HUES64 (cell line): ENCODE measurements around the gene PPP4R3B.
"Not testable (repeated sequence)": the region's sequence is repeated elsewhere in the genome, so short reads cannot be mapped to it uniquely, and the experiment has no call there.

Source experiments
- H3K27ac ChIP-seq: 2 replicates; pipeline ENCODE4 v1.7.0; 2013; ENCODE audit warnings: low read depth, low read length, inconsistent platforms
- H3K27me3 ChIP-seq: 2 replicates; pipeline ENCODE4 v1.6.1; 2013; ENCODE audit warnings: mild to moderate bottlenecking, low read length; ENCODE audit not compliant: insufficient read depth
- H3K36me3 ChIP-seq: 2 replicates; pipeline ENCODE4 v1.6.1; 2013; ENCODE audit warnings: mild to moderate bottlenecking, low read length; ENCODE audit not compliant: insufficient read depth
- H3K4me1 ChIP-seq: 2 replicates; pipeline ENCODE4 v1.6.1; 2013; ENCODE audit warnings: mild to moderate bottlenecking, low read length, moderate library complexity; ENCODE audit not compliant: insufficient read depth
- H3K4me3 ChIP-seq: 2 replicates; pipeline ENCODE4 v1.5.1; 2013; ENCODE audit warnings: mild to moderate bottlenecking, low read length, moderate library complexity
- H3K9ac ChIP-seq: 2 replicates; pipeline ENCODE4 v1.6.1; 2013; ENCODE audit warnings: mild to moderate bottlenecking, low read depth, low read length
- H3K9me3 ChIP-seq: 2 replicates; pipeline ENCODE4 v1.6.1; 2013; ENCODE audit warnings: low read depth, low read length; ENCODE audit not compliant: insufficient read depth
- WGBS: fragments of 150-250, 120-280 bp; methylation state at CpG from one replicate; pipeline ENCODE4 v1.1.7; 2013; ENCODE audit warnings: missing lambda C conversion rate; 5-methylcytosine and 5-hydroxymethylcytosine counted together

The PPP4R3B gene

GRCh38 chr2:55555977-55556376 lies 61.4 kb downstream of the PPP4R3B start:
- peaks cover 72% of the 10 kb centered on the region for H3K36me3 ChIP-seq

GRCh38 chr2:55553321-55553720 lies 64.1 kb downstream of the PPP4R3B start:
- peaks cover 73% of the 10 kb centered on the region for H3K36me3 ChIP-seq
- no peaks in the 10 kb centered on the region for H3K27me3 ChIP-seq
- WGBS: 84% methylated on average over 1 of the region's 3 CpGs
- H3K4me3 ChIP-seq: no peak overlapping the region
- no peak overlapping the region for H3K9ac ChIP-seq
- H3K27ac ChIP-seq: no peak overlapping the region
- H3K4me1 ChIP-seq: no peaks in the 10 kb centered on the region; the same call in 1 of the 2 replicates
- no peaks in the 10 kb centered on the region for H3K9me3 ChIP-seq

More at GRCh38 chr2:55555977-55556376, 61.4 kb downstream of the PPP4R3B start:
- Histone ChIP-seq H3K9me3 (peaks cover 3% of the 10 kb centered on the region), H3K4me1 (no peaks in the 10 kb centered on the region; the same call in 1 of the 2 replicates), H3K4me3 (no peak overlapping the region), H3K9ac (no peak overlapping the region), H3K27ac (no peak overlapping the region), H3K27me3 (no peaks in the 10 kb centered on the region)

DNA sequence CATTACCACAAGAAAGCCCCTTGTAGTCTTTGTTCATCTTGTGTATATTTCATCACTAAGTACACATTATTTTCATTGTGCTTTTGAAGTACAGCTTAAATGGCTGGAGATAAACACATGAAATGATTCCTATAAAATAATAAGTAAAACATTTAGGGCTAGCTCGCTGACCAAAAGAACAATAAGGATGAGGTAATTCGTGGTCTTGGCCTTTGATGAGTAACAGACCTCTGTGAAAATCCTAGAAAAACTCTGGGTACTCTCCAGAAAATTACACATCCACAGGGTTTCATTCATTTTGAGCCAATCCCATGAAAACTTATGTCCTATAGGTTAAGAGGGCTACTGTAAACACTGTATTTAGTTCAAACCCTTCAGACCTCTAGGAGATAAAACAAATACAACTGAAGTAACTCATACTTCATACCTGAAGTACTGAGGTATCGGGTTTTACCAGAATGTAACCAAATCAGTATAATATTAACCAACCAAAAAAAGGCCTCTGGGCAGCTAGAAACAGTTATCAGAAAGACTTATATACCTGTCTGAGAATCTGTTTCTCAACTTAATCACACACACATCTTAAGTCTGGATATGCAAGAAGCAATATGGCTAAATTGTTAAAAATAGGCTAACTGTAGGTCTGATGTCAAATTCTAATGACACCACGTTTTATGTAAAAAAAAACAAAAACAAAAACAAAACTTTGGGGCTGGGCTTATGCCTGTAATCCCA lies 66.9 kb downstream of the PPP4R3B start:
- H3K4me3 ChIP-seq: no peak overlapping the region
- H3K4me1 ChIP-seq: no peaks in the 10 kb centered on the region; the same call in 1 of the 2 replicates
- 94% methylated on average over 4 of the region's 4 CpGs for WGBS
- peaks cover 60% of the 10 kb centered on the region for H3K36me3 ChIP-seq
- no peak overlapping the region for H3K9ac ChIP-seq
- H3K27ac ChIP-seq: no peak overlapping the region
- no peaks in the 10 kb centered on the region for H3K9me3 ChIP-seq
- H3K27me3 ChIP-seq: no peaks in the 10 kb centered on the region

GRCh38 chr2:55547679-55548078 lies 69.7 kb downstream of the PPP4R3B start:
- not testable (repeated sequence) for H3K27ac ChIP-seq, H3K27me3 ChIP-seq, H3K9ac ChIP-seq, H3K4me3 ChIP-seq, H3K4me1 ChIP-seq, H3K9me3 ChIP-seq
- 93% methylated on average over 8 of the region's 8 CpGs for WGBS
- peaks cover 38% of the 10 kb centered on the region for H3K36me3 ChIP-seq

DNA sequence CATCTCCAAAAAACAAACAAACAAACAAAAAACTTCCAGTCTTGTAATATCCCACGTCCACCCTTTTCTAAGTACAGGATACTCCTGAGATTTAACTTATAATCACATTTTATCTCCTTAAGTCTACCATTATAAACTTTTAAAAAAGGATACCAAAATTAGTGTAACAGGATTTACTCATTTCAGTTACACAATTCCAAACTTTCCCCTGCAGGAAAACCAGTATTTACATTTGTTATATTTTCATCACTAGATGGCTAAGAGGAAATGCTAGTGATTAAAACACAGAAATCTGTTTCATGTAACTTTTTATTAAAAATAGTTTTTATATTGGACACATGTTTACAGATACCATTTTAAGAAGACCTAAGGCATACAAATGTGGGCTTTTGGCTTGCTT lies 70.4 kb downstream of the PPP4R3B start:
- Histone ChIP-seq H3K9ac (no peak overlapping the region), H3K27ac (no peak overlapping the region), H3K9me3 (no peaks in the 10 kb centered on the region), H3K27me3 (no peaks in the 10 kb centered on the region), H3K4me1 (no peaks in the 10 kb centered on the region), H3K4me3 (no peak overlapping the region), H3K36me3 (peaks cover 34% of the 10 kb centered on the region)
- WGBS: 86% methylated on average over 1 of the region's 1 CpG

DNA sequence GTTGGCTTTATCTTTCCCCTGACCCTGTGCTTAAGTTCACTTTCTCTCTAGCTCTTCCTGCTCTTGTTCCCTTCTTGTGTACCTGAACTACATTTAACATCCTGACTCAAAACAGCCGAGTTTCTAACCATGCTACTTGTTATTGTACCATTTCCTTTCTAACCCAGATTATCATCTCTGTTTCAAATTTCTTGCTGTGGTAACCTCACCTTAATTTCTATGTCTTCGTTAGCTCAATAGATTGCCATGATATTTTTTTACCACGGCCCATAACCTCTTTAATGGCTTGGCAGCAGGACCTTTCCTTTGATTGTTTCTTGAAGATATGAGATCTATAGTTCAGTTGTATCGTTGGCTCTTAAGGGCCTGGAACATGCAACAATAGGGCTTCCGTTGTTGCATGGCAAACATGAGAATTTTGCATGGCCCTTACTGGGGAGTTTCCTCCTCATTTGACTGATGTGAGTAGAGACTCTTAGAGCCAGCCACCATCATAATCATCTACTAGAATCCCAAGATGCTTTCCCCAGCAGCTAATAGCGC lies 86.8 kb downstream of the PPP4R3B start:
- no peak overlapping the region for H3K9ac ChIP-seq
- no peaks in the 10 kb centered on the region for H3K9me3 ChIP-seq
- WGBS: 90% methylated on average over 5 of the region's 6 CpGs
- no peak overlapping the region for H3K4me3 ChIP-seq
- no peaks in the 10 kb centered on the region for H3K4me1 ChIP-seq
- no peaks in the 10 kb centered on the region for H3K27me3 ChIP-seq
- no peak overlapping the region for H3K27ac ChIP-seq
- peaks cover 24% of the 10 kb centered on the region; the same call in 1 of the 2 replicates for H3K36me3 ChIP-seq

DNA sequence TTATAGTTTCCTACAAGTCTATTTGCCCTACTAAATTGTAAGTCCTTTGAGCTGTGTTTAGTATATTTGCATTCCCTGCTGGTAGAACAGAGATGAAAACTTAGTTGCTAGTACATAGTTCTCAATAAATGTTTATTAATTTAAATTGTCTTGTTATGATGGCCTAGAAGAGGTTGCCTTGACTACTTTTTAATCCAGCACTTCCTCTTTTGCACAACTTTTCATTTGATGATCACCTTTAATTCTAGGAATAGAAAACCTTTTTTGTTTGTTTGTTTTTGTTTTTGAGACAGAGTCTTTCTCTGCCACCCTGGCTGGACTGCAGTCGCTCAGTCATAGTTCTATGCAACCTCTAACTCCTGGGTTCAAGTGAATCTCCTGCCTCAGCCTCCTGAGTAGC lies 91.2 kb downstream of the PPP4R3B start:
- WGBS: 86% methylated on average over 1 of the region's 1 CpG
- no peak overlapping the region for H3K27ac ChIP-seq
- no peak overlapping the region for H3K4me3 ChIP-seq
- peaks cover 37% of the 10 kb centered on the region; the same call in 1 of the 2 replicates for H3K36me3 ChIP-seq
- no peaks in the 10 kb centered on the region for H3K4me1 ChIP-seq
- no peak overlapping the region for H3K9ac ChIP-seq
- no peaks in the 10 kb centered on the region for H3K27me3 ChIP-seq
- no peaks in the 10 kb centered on the region for H3K9me3 ChIP-seq

- H3K4me3 ChIP-seq: no peak overlapping the region
- no peaks in the 10 kb centered on the region for H3K27me3 ChIP-seq
- peaks cover 37% of the 10 kb centered on the region; the same call in 1 of the 2 replicates for H3K36me3 ChIP-seq
- no peak overlapping the region for H3K9ac ChIP-seq
- 97% methylated on average over 5 of the region's 5 CpGs for WGBS
- H3K27ac ChIP-seq: no peak overlapping the region
- H3K9me3 ChIP-seq: no peaks in the 10 kb centered on the region
- H3K4me1 ChIP-seq: no peaks in the 10 kb centered on the region; the same call in 1 of the 2 replicates
Measured at GRCh38 chr2:55524884-55525437, 92.5 kb downstream of the PPP4R3B start.

GRCh38 chr2:55519938-55520885 lies 97.2 kb downstream of the PPP4R3B start:
- Histone ChIP-seq H3K4me3 (peak overlapping the region; percentile 90), H3K4me1 (no peaks in the 10 kb centered on the region; the same call in 1 of the 2 replicates), H3K27me3 (no peaks in the 10 kb centered on the region), H3K9ac (peak overlapping the region; percentile 64), H3K36me3 (peaks cover 14% of the 10 kb centered on the region; the same call in 1 of the 2 replicates), H3K27ac (no peak overlapping the region), H3K9me3 (no peaks in the 10 kb centered on the region)
- 21% methylated on average over 32 of the region's 35 CpGs for WGBS

GRCh38 chr2:55518841-55519165 lies 98.6 kb downstream of the PPP4R3B start:
- Histone ChIP-seq H3K9ac (peak overlapping the region; percentile 63), H3K27me3 (no peaks in the 10 kb centered on the region), H3K4me1 (no peaks in the 10 kb centered on the region; the same call in 1 of the 2 replicates), H3K36me3 (peaks cover 3% of the 10 kb centered on the region; the same call in 1 of the 2 replicates), H3K4me3 (peak overlapping the region; percentile 90), H3K9me3 (no peaks in the 10 kb centered on the region), H3K27ac (0 out of 2 replicates have a peak overlapping the region, but pooled peaks have one; percentile 20)
- 30% methylated on average over 9 of the region's 9 CpGs for WGBS
